GM12878 (cell line): ENCODE measurements around the gene ENTREP3. TPM values are rescaled to one million over a fixed set of nuclear protein-coding genes. Genes with fewer than 3 reads are reported as not detected.
A peak's percentile ranks its signal among the peaks of the same experiment; 100 is the strongest.

Experiments
- CBX5 ChIP-seq: sonication (generic); IDR thresholded peaks from 2 replicates; pipeline ENCODE4 v1.6.1; 2016; ENCODE audit warnings: low read depth, moderate library complexity, mild to moderate bottlenecking, inconsistent platforms
- ETV6 ChIP-seq, 2 experiments: fragments of 450-650 bp in 1 of 2; IDR thresholded peaks in 1 of 2; conservative IDR thresholded peaks in 1 of 2; 2 replicates each; pipeline ENCODE4 v1.6.1; 2014; ENCODE audit warnings: antibody characterized with exemption in 1 of 2, borderline replicate concordance in 1 of 2, low read depth in 1 of 2, mild to moderate bottlenecking in 1 of 2, moderate library complexity in 1 of 2
- EZH2 ChIP-seq: IDR thresholded peaks from 2 replicates; pipeline ENCODE4 v1.6.1; 2012; ENCODE audit warnings: low read depth, mild to moderate bottlenecking, control low read depth, inconsistent platforms, low read length, borderline replicate concordance; ENCODE audit not compliant: control insufficient read depth
- JUNB ChIP-seq: IDR thresholded peaks from 2 replicates; pipeline ENCODE4 v1.6.1; 2016; ENCODE audit warnings: antibody characterized with exemption, mild to moderate bottlenecking
- LARP7 ChIP-seq: fragments of 450-650 bp; IDR thresholded peaks from 2 replicates; pipeline ENCODE4 v1.6.1; 2017; ENCODE audit warnings: mild to moderate bottlenecking
- SIN3A ChIP-seq: IDR thresholded peaks from 2 replicates; pipeline ENCODE4 v1.6.1; 2012; ENCODE audit warnings: low read depth, low read length, improper control_type of control experiment
- SP1 ChIP-seq: IDR thresholded peaks from one replicate; pipeline ENCODE4 v1.6.1; 2011; ENCODE audit warnings: low read depth, low read length
- SRF ChIP-seq, 2 experiments: IDR thresholded peaks; 2 replicates each; pipeline ENCODE4 v1.6.1; 2011; ENCODE audit warnings: low read depth in 2 of 2, low read length in 2 of 2, mild to moderate bottlenecking in 1 of 2, moderate library complexity in 1 of 2
- TAF1 ChIP-seq: IDR thresholded peaks from 2 replicates; pipeline ENCODE4 v1.6.1; 2011; ENCODE audit warnings: mild to moderate bottlenecking, low read depth, low read length, borderline replicate concordance
- TCF12 ChIP-seq: IDR thresholded peaks from 2 replicates; pipeline ENCODE4 v1.6.1; 2011; ENCODE audit warnings: low read depth, mild to moderate bottlenecking, low read length
- ZBED1 ChIP-seq: IDR thresholded peaks from 2 replicates; pipeline ENCODE4 v1.6.1; 2016; ENCODE audit warnings: borderline replicate concordance
- polyA plus RNA-seq, 11 experiments: library from polyadenylated mRNA; depleted of rRNA in 4 of 11; unstranded in 6 of 11; stranded (reverse) in 5 of 11; fragments of >200 nt; fragmentation: Nextera tagmentation in 4 of 11; fragmentation: Illumina TruSeq in 1 of 11; extraction: Ambion mirVana in 4 of 11; extraction: Trizol in 1 of 11; gene quantifications; 1 replicate in 1 of 11; 2 replicates in 10 of 11; pipeline versions ENCODE4 v1.2.1 to v1.2.3, GENCODE V29; 2011 to 2016; ENCODE audit warnings: inconsistent platforms in 2 of 11, missing spikeins in 2 of 11, low read depth in 1 of 11
- total RNA-seq, 4 experiments: library from RNA; depleted of rRNA in 3 of 4; stranded (reverse); fragments of >200 nt in 3 of 4; fragmentation: Illumina TruSeq in 1 of 4; extraction: Trizol in 1 of 4; gene quantifications; 2 replicates each; pipeline versions ENCODE4 v1.2.1 to v1.2.3, GENCODE V29; 2013 to 2021
- TF ChIP-seq, protein P1 (sequence below): fragments of 450-650 bp; IDR thresholded peaks from 2 replicates; pipeline ENCODE4 v1.6.1; 2017; ENCODE audit warnings: antibody characterized with exemption, mild to moderate bottlenecking, moderate library complexity
- TF ChIP-seq, protein P2 (sequence below): IDR thresholded peaks from 2 replicates; pipeline ENCODE4 v1.6.1; 2012; ENCODE audit warnings: low read depth, low read length, improper control_type of control experiment
- TF ChIP-seq, protein P3 (sequence below): IDR thresholded peaks from 2 replicates; pipeline ENCODE4 v1.6.1; 2012; ENCODE audit warnings: improper control_type of control experiment, low read depth, low read length; ENCODE audit not compliant: insufficient replicate concordance
- TF ChIP-seq, protein P4 (sequence below): IDR thresholded peaks from 2 replicates; pipeline ENCODE4 v1.6.1; 2011; ENCODE audit warnings: borderline replicate concordance, low read depth, mild to moderate bottlenecking, moderate library complexity, mixed read lengths, low read length; ENCODE audit not compliant: insufficient read depth; ENCODE audit errors: extremely low read length
- TF ChIP-seq, protein P5 (sequence below): fragments of 450-650 bp; formaldehyde crosslinking; IDR thresholded peaks from 2 replicates; pipeline ENCODE4 v1.5.0; 2022; ENCODE audit warnings: mild to moderate bottlenecking, missing genetic modification characterization

Gene ENTREP3
- total and polyA plus RNA-seq, 10 of the 15 experiments (the other 5 are each of a cell fraction or from before 2014, with no cell fraction given): 1.7 to 31.8 (median 3.9) TPM

DNA sequence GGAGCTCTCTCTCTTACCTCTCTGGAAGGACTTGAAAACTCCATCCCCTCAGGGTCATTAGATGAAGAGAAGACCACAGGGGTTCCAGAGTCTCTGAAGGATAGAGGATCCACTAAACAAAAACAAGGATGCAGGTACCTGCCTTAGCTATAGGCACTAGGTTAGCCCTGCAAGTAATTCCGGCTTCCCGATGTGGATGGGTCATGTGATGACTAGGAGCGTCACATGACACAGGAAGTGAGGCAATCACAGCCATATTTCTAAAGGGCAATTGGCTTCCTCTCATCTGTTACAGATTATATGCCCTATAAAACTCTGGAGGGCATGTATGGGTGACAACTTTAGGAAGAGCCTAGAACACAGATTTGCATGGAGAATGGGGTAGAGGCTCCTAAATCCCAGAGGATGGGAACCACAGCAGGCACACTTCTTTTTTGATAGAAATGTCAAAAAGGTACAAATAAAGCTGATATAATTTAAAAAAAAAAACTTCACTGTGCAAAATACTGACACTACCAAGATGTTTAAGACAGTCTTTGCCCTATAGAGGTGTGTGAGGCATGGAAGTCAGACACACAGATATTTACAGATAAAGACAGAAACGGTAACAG lies 14.1 kb downstream of the ENTREP3 start (continued):
- TF ChIP-seq, protein P1, sequence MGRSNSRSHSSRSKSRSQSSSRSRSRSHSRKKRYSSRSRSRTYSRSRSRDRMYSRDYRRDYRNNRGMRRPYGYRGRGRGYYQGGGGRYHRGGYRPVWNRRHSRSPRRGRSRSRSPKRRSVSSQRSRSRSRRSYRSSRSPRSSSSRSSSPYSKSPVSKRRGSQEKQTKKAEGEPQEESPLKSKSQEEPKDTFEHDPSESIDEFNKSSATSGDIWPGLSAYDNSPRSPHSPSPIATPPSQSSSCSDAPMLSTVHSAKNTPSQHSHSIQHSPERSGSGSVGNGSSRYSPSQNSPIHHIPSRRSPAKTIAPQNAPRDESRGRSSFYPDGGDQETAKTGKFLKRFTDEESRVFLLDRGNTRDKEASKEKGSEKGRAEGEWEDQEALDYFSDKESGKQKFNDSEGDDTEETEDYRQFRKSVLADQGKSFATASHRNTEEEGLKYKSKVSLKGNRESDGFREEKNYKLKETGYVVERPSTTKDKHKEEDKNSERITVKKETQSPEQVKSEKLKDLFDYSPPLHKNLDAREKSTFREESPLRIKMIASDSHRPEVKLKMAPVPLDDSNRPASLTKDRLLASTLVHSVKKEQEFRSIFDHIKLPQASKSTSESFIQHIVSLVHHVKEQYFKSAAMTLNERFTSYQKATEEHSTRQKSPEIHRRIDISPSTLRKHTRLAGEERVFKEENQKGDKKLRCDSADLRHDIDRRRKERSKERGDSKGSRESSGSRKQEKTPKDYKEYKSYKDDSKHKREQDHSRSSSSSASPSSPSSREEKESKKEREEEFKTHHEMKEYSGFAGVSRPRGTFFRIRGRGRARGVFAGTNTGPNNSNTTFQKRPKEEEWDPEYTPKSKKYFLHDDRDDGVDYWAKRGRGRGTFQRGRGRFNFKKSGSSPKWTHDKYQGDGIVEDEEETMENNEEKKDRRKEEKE: no peak
- no peak for TF ChIP-seq SRF (IDR thresholded peaks at IDR 0.05; ENCODE audit: low read depth in 2 of 2, low read length in 2 of 2)
- TF ChIP-seq CBX5: no peak
- TF ChIP-seq JUNB: no peak
- TF ChIP-seq, protein P2, sequence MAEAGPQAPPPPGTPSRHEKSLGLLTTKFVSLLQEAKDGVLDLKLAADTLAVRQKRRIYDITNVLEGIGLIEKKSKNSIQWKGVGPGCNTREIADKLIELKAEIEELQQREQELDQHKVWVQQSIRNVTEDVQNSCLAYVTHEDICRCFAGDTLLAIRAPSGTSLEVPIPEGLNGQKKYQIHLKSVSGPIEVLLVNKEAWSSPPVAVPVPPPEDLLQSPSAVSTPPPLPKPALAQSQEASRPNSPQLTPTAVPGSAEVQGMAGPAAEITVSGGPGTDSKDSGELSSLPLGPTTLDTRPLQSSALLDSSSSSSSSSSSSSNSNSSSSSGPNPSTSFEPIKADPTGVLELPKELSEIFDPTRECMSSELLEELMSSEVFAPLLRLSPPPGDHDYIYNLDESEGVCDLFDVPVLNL: no peak
- peak; percentile 98 for TF ChIP-seq SIN3A
- TF ChIP-seq, protein P3, sequence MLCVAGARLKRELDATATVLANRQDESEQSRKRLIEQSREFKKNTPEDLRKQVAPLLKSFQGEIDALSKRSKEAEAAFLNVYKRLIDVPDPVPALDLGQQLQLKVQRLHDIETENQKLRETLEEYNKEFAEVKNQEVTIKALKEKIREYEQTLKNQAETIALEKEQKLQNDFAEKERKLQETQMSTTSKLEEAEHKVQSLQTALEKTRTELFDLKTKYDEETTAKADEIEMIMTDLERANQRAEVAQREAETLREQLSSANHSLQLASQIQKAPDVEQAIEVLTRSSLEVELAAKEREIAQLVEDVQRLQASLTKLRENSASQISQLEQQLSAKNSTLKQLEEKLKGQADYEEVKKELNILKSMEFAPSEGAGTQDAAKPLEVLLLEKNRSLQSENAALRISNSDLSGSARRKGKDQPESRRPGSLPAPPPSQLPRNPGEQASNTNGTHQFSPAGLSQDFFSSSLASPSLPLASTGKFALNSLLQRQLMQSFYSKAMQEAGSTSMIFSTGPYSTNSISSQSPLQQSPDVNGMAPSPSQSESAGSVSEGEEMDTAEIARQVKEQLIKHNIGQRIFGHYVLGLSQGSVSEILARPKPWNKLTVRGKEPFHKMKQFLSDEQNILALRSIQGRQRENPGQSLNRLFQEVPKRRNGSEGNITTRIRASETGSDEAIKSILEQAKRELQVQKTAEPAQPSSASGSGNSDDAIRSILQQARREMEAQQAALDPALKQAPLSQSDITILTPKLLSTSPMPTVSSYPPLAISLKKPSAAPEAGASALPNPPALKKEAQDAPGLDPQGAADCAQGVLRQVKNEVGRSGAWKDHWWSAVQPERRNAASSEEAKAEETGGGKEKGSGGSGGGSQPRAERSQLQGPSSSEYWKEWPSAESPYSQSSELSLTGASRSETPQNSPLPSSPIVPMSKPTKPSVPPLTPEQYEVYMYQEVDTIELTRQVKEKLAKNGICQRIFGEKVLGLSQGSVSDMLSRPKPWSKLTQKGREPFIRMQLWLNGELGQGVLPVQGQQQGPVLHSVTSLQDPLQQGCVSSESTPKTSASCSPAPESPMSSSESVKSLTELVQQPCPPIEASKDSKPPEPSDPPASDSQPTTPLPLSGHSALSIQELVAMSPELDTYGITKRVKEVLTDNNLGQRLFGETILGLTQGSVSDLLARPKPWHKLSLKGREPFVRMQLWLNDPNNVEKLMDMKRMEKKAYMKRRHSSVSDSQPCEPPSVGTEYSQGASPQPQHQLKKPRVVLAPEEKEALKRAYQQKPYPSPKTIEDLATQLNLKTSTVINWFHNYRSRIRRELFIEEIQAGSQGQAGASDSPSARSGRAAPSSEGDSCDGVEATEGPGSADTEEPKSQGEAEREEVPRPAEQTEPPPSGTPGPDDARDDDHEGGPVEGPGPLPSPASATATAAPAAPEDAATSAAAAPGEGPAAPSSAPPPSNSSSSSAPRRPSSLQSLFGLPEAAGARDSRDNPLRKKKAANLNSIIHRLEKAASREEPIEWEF: no peak
- TF ChIP-seq, protein P4, sequence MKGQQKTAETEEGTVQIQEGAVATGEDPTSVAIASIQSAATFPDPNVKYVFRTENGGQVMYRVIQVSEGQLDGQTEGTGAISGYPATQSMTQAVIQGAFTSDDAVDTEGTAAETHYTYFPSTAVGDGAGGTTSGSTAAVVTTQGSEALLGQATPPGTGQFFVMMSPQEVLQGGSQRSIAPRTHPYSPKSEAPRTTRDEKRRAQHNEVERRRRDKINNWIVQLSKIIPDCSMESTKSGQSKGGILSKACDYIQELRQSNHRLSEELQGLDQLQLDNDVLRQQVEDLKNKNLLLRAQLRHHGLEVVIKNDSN: peak; percentile 93
- TF ChIP-seq EZH2: no peak
- no peak for TF ChIP-seq TCF12
- TF ChIP-seq ETV6 (conservative IDR thresholded peaks at IDR 0.05 in 1 of 2, IDR thresholded peaks at IDR 0.05 in 1 of 2; ENCODE audit: borderline replicate concordance in 1 of 2, low read depth in 1 of 2): no peak
- no peak for TF ChIP-seq TAF1
- TF ChIP-seq SP1: no peak
- TF ChIP-seq, protein P5, sequence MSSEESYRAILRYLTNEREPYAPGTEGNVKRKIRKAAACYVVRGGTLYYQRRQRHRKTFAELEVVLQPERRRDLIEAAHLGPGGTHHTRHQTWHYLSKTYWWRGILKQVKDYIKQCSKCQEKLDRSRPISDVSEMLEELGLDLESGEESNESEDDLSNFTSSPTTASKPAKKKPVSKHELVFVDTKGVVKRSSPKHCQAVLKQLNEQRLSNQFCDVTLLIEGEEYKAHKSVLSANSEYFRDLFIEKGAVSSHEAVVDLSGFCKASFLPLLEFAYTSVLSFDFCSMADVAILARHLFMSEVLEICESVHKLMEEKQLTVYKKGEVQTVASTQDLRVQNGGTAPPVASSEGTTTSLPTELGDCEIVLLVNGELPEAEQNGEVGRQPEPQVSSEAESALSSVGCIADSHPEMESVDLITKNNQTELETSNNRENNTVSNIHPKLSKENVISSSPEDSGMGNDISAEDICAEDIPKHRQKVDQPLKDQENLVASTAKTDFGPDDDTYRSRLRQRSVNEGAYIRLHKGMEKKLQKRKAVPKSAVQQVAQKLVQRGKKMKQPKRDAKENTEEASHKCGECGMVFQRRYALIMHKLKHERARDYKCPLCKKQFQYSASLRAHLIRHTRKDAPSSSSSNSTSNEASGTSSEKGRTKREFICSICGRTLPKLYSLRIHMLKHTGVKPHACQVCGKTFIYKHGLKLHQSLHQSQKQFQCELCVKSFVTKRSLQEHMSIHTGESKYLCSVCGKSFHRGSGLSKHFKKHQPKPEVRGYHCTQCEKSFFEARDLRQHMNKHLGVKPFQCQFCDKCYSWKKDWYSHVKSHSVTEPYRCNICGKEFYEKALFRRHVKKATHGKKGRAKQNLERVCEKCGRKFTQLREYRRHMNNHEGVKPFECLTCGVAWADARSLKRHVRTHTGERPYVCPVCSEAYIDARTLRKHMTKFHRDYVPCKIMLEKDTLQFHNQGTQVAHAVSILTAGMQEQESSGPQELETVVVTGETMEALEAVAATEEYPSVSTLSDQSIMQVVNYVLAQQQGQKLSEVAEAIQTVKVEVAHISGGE (CRISPR knock-in tag): no peak
- no peak for TF ChIP-seq LARP7
- TF ChIP-seq ZBED1: no peak
